Measurements from ENCODE around the gene TUBB4A.

The TUBB4A gene

GRCh38 chr19:6531163-6531955 lies 29.2 kb upstream of the TUBB4A start:
- Histone ChIP-seq H3K27me3 (ENCODE audit: low read depth) (no peaks in the 10 kb centered on the region), H3K4me1 (peaks cover 12% of the 10 kb centered on the region), H3K36me3 (replicated peaks) (peaks cover 17% of the 10 kb centered on the region), H3K4me3 (peak overlapping the region; percentile 78), H3K9me3 (no peaks in the 10 kb centered on the region; the same call in 1 of the 2 replicates)
- DNase-seq (ENCODE audit: low spot score in 2 of 2): no peak
- in situ Hi-C loops (cut with MboI; ENCODE audit: low sequenced_read_pairs): no loop called here

GRCh38 chr19:6530386-6531162 lies 28.5 kb upstream of the TUBB4A start, which contains the start of gene TNFSF9:
Gene TNFSF9 (plus strand): TSS chr19:6531026. CDS start chr19:6531037, 11 bp downstream.
- peak; percentile 82 to 94 for DNase-seq (ENCODE audit: low spot score in 2 of 2)

GRCh38 chr19:6529937-6530385 lies 27.9 kb upstream of the TUBB4A start:
- H3K36me3 ChIP-seq (replicated peaks): peaks cover 5% of the 10 kb centered on the region
- no peaks in the 10 kb centered on the region for H3K9me3 ChIP-seq
- peak overlapping the region; percentile 78 for H3K4me3 ChIP-seq
- in situ Hi-C loops (cut with MboI; ENCODE audit: low sequenced_read_pairs): no loop called here
- H3K4me1 ChIP-seq: peaks cover 12% of the 10 kb centered on the region
- H3K27me3 ChIP-seq (ENCODE audit: low read depth): no peaks in the 10 kb centered on the region
- no peak for DNase-seq (ENCODE audit: low spot score in 2 of 2)

More at GRCh38 chr19:6530386-6531162, 28.5 kb upstream of the TUBB4A start, which contains the start of gene TNFSF9:
- Histone ChIP-seq H3K4me3 (peak within 1 kb of the TSS; percentile 78), H3K4me1 (peaks cover 12% of the 10 kb centered on the region), H3K27me3 (ENCODE audit: low read depth) (no peaks in the 10 kb centered on the region), H3K9me3 (no peaks in the 10 kb centered on the region), H3K36me3 (replicated peaks) (peaks cover 9% of the 10 kb centered on the region)
- in situ Hi-C loops (cut with MboI; ENCODE audit: low sequenced_read_pairs): no loop called here

DNA sequence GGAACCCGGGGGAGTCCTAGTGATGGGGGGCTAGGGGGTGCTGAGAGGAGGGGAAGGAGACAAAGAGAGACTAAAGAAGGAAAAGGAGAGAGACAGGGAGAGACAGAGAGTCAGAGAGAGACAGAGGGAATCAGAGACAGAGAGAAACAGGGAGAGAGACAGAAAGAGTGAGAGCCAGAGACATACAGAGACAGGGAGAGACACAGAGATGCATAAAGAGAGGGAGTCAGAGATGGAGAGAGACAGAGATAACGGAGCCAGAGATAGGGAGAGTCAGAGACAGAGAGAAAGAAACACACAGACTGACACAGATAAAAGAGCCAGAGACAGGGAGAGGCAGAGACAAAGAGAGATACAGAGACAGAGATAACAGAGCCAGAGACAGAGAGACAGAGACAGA lies 27.2 kb upstream of the TUBB4A start:
- Histone ChIP-seq H3K27me3 (ENCODE audit: low read depth) (no peaks in the 10 kb centered on the region), H3K36me3 (replicated peaks) (no peaks in the 10 kb centered on the region; the same call in 1 of the 2 replicates), H3K9me3 (no peaks in the 10 kb centered on the region), H3K4me1 (peaks cover 12% of the 10 kb centered on the region), H3K4me3 (no peak overlapping the region)
- in situ Hi-C loops (cut with MboI; ENCODE audit: low sequenced_read_pairs): no loop called here
- no peak for DNase-seq (ENCODE audit: low spot score in 2 of 2)

DNA sequence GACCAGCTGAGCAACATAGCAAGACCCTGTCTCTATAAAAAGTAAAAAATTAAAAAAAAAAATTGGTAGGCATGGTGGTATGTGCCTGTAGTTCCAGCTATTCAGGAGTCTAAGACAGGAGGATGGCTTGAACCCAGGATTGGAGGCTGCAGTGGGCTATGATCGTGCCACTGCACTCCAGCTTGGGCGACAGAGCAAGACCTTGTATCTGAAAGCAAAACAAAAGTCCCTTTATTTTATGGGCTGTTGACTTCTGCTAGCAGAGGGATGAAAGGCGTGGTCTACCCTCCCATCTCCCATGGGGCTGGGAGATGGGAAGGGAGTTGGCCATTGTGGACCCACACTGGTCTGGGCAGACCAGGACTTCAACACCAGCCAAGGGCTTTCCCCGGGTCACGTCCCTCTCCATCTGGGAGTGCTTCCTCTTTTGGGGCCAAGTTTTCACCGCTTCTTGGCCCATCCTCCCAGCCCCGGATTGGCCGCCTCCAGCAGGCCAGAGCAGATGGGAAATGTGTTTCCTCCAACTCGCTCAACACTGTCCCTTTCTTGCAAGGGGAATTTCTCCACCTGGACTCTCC lies 26.5 kb upstream of the TUBB4A start:
- peaks cover 12% of the 10 kb centered on the region for H3K4me1 ChIP-seq
- H3K9me3 ChIP-seq: no peaks in the 10 kb centered on the region
- H3K27me3 ChIP-seq (ENCODE audit: low read depth): no peaks in the 10 kb centered on the region
- in situ Hi-C loops (cut with MboI; ENCODE audit: low sequenced_read_pairs): no loop called here
- no peaks in the 10 kb centered on the region; the same call in 1 of the 2 replicates for H3K36me3 ChIP-seq (replicated peaks)
- H3K4me3 ChIP-seq: no peak overlapping the region
- peak in 1 of 2 experiments; percentile 53 for DNase-seq (ENCODE audit: low spot score in 2 of 2)

GRCh38 chr19:6527893-6528543 lies 25.9 kb upstream of the TUBB4A start:
- Histone ChIP-seq H3K9me3 (no peaks in the 10 kb centered on the region), H3K4me3 (no peak overlapping the region), H3K4me1 (peaks cover 12% of the 10 kb centered on the region), H3K27me3 (ENCODE audit: low read depth) (no peaks in the 10 kb centered on the region), H3K36me3 (replicated peaks) (no peaks in the 10 kb centered on the region; the same call in 1 of the 2 replicates)
- in situ Hi-C loops (cut with MboI; ENCODE audit: low sequenced_read_pairs): no loop called here
- DNase-seq (ENCODE audit: low spot score in 2 of 2): no peak

GRCh38 chr19:6524311-6524710 lies 22.2 kb upstream of the TUBB4A start:
- no peak for DNase-seq (ENCODE audit: low spot score in 2 of 2)
- H3K4me1 ChIP-seq: peaks cover 7% of the 10 kb centered on the region; the same call in 1 of the 2 replicates
- H3K36me3 ChIP-seq (replicated peaks): no peaks in the 10 kb centered on the region
- no peak overlapping the region for H3K4me3 ChIP-seq
- H3K27me3 ChIP-seq (ENCODE audit: low read depth): no peaks in the 10 kb centered on the region
- no peaks in the 10 kb centered on the region for H3K9me3 ChIP-seq
- in situ Hi-C loops (cut with MboI; ENCODE audit: low sequenced_read_pairs): loop anchor here (25.0 kb wide), 1 partner anchor 338 kb away; no protein-coding TSS in a partner anchor

DNA sequence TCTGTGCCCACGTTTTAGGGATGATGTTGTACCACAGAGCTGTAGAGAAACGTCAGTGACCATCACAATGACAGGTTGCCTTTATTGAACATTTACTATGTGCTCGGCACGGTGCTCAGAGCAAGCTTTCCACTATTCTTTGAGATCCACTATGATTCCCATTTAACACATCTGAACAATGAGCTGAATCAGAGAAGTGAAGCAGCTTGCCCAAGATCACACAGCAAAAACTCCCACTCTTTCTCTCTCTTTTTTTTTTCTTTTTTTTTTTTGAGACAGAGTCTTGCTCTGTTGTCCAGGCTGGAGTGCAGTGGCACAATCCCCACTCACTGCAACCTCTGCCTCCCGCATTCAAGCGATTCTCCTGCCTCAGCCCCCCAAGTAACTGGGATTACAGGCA lies 20.6 kb upstream of the TUBB4A start:
- no peak for DNase-seq (ENCODE audit: low spot score in 2 of 2)
- Histone ChIP-seq H3K4me1 (no peaks in the 10 kb centered on the region), H3K27me3 (ENCODE audit: low read depth) (no peaks in the 10 kb centered on the region), H3K9me3 (no peaks in the 10 kb centered on the region), H3K4me3 (no peak overlapping the region), H3K36me3 (replicated peaks) (no peaks in the 10 kb centered on the region)
- in situ Hi-C loops (cut with MboI; ENCODE audit: low sequenced_read_pairs): loop anchor here (25.0 kb wide), 1 partner anchor 340 kb away; no protein-coding TSS in a partner anchor

DNA sequence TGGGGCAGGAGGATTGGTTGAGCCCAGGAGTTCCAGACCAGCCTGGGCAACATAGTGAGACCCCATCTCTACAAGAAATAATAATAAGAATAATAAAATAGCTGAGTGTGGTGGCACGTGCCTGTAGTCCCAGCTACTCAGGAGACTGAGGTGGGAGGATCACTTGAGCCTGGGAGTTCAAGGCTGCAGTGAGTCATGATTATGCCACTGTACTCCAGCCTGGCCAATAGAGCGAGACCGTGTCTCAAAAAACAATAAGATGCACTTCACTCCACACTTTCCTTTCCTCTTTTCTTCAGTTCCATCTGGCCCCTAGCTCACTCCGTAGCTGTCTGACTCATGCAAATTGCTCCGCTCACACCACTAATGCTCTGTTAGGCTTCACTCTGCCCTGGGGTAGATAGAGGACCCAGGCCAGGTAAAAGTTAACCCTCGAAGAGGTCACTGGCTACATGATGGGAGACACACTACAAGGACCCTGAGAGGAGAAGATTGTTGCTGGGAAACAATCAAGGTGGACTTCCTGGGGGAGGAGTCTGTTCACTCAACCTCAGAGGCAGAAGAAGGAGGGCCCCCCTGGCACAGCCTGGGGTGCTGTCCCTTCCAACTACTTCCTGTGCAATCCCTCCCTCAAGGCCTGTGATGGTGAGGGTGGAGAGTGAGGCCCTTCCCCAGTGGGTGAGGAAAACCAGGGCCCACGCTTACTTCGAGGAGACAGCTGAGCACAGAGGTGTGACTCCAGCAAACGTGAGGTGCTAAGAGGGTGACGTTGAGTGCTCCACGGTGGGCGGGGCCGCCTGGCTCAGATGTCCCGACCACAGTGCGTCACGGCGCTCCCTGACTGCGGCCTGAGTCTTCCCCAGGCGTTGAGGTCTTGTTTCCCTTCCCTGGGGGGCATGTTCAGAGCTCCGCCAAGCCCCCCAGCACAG lies 19.9 kb upstream of the TUBB4A start:
- in situ Hi-C loops (cut with MboI; ENCODE audit: low sequenced_read_pairs): loop anchor here (25.0 kb wide), 1 partner anchor 340 kb away; no protein-coding TSS in a partner anchor
- DNase-seq (ENCODE audit: low spot score in 2 of 2): no peak
- Histone ChIP-seq H3K27me3 (ENCODE audit: low read depth) (no peaks in the 10 kb centered on the region), H3K36me3 (replicated peaks) (no peaks in the 10 kb centered on the region), H3K9me3 (no peaks in the 10 kb centered on the region), H3K4me3 (no peak overlapping the region), H3K4me1 (peaks cover 3% of the 10 kb centered on the region)

DNA sequence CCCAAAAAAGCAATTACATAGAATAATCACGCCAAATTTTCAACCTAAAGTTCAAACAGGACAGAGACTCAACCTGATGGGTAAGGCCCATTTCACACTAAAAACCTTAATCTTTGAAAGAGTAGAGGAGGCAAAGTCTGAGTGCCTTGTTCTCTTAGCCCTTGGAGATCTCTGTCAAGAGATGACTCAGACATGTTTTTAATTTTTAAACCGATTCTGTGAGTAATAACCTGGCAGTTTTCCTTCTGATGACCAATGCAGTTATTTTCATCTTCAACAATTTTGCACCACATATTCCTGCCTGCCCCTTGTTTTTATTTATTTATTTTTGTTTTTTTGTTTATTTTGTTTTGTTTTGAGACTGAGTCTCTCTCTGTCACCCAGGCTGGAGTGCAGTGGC lies 17.2 kb upstream of the TUBB4A start:
- H3K27me3 ChIP-seq (ENCODE audit: low read depth): no peaks in the 10 kb centered on the region
- peaks cover 3% of the 10 kb centered on the region for H3K4me1 ChIP-seq
- in situ Hi-C loops (cut with MboI; ENCODE audit: low sequenced_read_pairs): loop anchor here (5.0 to 25.0 kb wide), 3 partner anchors 113 to 343 kb away; partner anchors contain the start of genes GPR108 and TRIP10
- no peaks in the 10 kb centered on the region for H3K36me3 ChIP-seq (replicated peaks)
- H3K4me3 ChIP-seq: no peak overlapping the region
- no peaks in the 10 kb centered on the region for H3K9me3 ChIP-seq
- no peak for DNase-seq (ENCODE audit: low spot score in 2 of 2)

DNA sequence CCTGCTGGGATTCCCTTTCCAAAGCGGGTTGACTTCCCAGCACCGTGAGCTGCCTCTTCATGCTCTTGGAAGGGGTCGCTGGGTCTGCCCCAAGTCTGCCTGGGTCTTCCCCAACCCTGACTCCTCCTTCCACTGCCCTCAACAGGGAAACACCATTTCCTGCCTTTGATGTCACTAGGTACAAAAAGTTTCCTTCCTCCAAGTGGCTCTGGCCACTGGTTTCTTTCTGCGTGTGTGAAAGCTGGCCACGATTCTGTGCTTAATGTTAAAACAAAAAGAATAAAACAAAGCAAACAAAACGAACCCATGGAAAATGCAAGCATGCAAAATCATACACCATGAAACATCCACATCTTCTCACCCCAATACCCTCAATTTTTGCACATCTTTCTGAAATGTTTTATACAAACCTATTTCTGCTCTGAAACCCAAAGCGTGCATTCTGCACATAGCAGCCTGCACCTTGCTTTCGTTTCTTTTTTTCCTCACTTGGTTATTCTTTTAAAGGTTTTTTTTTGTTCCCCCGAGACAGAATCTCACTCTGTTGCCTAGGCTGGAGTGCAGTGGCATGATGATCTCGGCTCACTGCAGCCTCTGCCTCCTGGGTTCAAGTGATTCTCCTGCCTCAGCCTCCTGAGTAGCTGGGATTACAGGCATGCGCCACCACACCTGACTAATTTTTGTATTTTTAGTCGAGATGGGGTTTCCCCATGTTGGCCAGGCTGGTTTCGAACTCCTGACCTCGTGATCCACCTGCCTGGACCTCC lies 16.2 kb upstream of the TUBB4A start:
- in situ Hi-C loops (cut with MboI; ENCODE audit: low sequenced_read_pairs): loop anchor here (5.0 to 25.0 kb wide), 3 partner anchors 114 to 344 kb away; partner anchors contain the start of genes GPR108 and TRIP10
- Histone ChIP-seq H3K27me3 (ENCODE audit: low read depth) (no peaks in the 10 kb centered on the region), H3K4me3 (no peak overlapping the region), H3K4me1 (peaks cover 3% of the 10 kb centered on the region), H3K36me3 (replicated peaks) (no peaks in the 10 kb centered on the region), H3K9me3 (no peaks in the 10 kb centered on the region)
- DNase-seq (ENCODE audit: low spot score in 2 of 2): no peak

All from HAP-1 (cell line).